ENCODE data around the gene RNF144A.

- TF ChIP-seq EP300 (IDR thresholded peaks at IDR 0.05) (no peak), CTCF (IDR thresholded peaks at IDR 0.05) (no peak)
Observed at GRCh38 chr2:6927753-6928152, 10.5 kb downstream of the RNF144A start.

Data from suprapubic skin (tissue), 3 donors.